ENCODE results near the gene SERPINA3. TPM values are rescaled to one million over a fixed set of nuclear protein-coding genes. Genes with fewer than 3 reads are reported as not detected.

SERPINA3 gene
- total RNA-seq, 4 donors from 2014 or later = 4.9 to 159 (median 82.0) TPM

DNA sequence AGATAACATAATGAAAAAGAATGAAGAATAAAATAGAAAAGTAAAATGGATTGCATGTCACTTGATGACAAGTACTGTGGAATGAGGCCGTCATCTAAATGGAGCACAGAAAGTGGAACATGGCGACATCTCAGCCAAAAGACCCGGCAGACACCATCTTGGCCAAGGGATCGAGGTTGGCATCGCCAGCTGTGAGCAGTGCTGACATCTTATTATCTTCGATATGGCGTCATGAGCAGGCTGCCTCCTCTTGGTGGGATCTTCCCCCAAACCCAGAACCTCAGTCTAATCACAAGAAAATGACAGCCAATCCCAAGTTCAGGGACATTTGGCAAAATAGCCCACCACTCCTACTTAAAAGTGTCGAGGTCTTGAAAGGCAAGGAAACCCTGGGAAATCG, 15.8 kb upstream of the SERPINA3 start:
- TF ChIP-seq, protein P1, sequence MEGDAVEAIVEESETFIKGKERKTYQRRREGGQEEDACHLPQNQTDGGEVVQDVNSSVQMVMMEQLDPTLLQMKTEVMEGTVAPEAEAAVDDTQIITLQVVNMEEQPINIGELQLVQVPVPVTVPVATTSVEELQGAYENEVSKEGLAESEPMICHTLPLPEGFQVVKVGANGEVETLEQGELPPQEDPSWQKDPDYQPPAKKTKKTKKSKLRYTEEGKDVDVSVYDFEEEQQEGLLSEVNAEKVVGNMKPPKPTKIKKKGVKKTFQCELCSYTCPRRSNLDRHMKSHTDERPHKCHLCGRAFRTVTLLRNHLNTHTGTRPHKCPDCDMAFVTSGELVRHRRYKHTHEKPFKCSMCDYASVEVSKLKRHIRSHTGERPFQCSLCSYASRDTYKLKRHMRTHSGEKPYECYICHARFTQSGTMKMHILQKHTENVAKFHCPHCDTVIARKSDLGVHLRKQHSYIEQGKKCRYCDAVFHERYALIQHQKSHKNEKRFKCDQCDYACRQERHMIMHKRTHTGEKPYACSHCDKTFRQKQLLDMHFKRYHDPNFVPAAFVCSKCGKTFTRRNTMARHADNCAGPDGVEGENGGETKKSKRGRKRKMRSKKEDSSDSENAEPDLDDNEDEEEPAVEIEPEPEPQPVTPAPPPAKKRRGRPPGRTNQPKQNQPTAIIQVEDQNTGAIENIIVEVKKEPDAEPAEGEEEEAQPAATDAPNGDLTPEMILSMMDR (IDR thresholded peaks at IDR 0.05; ENCODE audit: low read depth) = no peak

DNA sequence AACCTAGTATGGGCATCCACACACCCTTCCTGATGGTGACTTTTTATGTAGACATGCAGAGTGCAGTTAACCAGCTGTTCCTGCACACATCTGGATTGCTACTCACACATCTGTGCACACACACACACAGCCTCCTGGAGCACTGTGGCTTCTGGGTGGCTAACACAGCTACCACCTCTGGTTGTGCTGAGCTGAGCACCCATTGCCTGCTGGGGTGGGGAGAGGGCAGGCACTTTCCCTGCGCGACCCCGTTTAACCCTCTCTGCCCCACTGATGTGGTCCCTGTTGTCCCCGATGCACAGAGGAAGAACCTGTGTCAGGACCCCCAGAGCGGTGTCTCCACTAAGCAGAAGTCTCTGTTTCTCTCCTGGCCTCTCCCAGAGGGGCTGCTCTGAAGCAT, 14.4 kb upstream of the SERPINA3 start:
- TF ChIP-seq, protein P1 (IDR thresholded peaks at IDR 0.05; ENCODE audit: low read depth) = no peak

DNA sequence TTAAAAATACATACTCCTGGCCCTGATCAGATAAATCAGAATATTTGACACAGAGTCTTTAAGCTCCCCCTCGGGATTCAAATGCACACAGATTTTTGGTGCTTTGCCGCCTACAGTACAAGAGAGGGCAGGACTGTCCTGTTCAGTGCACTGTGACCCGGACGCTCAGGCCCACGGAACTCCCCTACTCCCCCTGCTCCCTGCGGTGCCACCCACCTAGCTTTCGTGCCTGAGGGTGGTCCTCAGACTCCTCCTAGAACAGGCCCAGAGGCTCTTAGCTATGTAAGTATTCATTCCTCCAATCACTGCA, 13.7 kb upstream of the SERPINA3 start:
- TF ChIP-seq, protein P1 (IDR thresholded peaks at IDR 0.05; ENCODE audit: low read depth) = no peak

DNA sequence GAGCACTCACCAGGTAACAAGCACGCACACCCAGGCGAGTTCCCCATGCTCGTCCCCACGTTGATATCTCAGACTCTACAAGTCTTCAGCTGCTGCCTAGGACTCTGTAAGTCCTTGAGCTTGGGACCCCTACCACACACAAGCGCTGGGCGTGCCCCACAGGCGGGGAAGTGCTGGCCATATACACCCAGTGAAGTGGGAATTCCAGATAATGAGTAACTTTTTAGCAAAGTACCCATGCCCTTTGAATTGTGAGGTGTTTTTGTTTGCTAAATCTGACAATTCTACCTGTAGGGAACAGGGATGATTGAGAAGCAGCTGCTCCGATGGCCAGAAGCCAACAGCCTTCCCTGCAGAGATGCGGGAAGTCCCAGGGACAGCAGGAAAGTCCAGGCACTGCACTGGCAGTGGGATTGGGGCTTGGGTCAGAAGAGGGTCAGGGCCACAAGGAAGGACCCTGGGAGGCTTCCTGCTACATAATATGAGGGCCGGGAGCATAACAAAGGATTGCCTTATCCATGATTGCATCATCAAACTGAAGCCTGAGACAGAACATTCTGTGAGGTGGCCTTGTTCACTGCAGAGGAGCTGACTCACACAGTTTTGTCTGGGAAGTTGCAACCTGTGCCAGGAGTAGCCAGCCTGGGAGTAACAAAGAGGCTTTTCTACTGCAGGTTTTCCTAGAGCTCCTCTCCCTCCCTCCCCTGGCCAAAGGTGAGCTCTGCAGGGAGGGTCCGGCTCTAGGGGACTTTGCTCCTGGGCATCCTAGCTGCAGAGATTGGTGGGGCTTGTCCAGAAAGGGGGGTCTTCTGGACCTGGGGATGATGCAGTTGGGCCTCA, 13.2 kb upstream of the SERPINA3 start:
- TF ChIP-seq, protein P1 (IDR thresholded peaks at IDR 0.05; ENCODE audit: low read depth) = no peak

DNA sequence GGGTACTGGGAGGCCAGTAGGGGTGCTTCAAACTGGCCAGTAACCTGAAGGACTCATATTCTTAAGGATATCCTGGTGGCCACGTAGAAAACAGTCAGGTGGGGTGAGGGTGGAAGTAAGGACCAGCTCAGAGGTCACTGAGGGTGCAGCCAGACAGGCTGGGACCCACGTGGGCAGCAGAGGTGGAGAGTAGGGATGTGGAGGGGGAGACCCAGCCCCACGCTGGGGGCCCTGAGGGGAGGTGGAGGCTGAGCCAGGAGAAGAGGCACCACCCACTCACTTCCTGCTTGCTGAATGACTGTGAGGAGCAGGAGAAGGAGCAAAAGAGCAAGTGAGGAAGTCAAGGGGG, 12.6 kb upstream of the SERPINA3 start:
- TF ChIP-seq, protein P1 (IDR thresholded peaks at IDR 0.05; ENCODE audit: low read depth) = no peak

DNA sequence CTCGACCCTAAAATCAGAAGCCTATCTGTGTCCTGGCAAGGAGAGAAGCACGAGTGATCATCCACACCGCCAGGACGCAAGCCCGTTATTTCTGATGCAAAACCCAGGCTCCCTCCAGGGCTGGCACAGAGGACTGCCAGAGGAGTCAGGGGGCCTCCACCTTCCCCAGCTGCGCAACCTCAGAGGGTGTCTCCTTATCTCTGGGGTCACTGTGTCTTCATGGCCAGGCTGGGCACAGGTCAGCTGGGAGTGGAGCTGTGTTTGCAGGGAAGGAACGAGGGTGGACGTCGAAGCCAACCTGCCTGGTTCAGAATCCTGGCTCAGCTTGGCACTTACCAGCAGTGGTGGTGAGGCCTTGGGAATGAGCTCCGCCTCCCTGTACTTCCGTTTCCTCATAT, 12.0 kb upstream of the SERPINA3 start:
- TF ChIP-seq, protein P1 (IDR thresholded peaks at IDR 0.05; ENCODE audit: low read depth) = no peak

DNA sequence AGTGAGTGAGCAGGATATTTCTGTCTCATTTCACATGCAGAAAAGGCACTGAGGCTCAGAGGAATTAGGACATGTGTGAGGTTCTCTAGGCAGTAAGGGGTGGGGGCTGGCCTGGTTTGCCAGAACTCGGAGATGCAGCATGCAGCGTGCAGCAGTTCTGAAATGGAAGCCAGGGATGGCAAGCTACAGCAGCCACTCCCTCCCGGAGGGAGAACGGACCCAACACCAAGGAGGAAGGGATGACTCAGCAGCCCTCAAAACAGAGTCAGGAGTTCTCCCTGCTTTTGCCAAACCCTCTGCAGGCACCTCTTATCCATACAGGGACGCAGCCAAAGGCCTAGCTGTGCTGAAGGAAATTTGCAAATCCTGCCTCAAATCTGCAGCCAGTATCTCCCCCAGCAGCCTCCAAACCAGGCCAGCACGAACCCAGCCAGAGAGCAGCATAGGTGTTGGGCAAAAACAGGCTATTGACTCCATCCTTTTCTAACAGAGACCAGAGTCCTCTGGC, 10.3 kb upstream of the SERPINA3 start:
- TF ChIP-seq, protein P1 (IDR thresholded peaks at IDR 0.05; ENCODE audit: low read depth) = no peak

All from subcutaneous adipose tissue (tissue), 4 donors.